Liver (tissue), 9 donors: Measurements from ENCODE around the gene ERCC6L. TPM values are rescaled to one million over a fixed set of nuclear protein-coding genes. Genes with fewer than 3 reads are reported as not detected.

Experiments
- DNase-seq: peaks from one replicate; pipeline ENCODE4 v3.0.0-alpha.2; 2017; ENCODE audit warnings: low spot score
- H3K27ac ChIP-seq, 2 donors: one replicate each; pipeline ENCODE4 v1.7.0; 2013; ENCODE audit warnings: inconsistent platforms in 2 of 2, low read length in 2 of 2, control low read depth in 1 of 2, low read depth in 1 of 2, mild to moderate bottlenecking in 1 of 2
- H3K27me3 ChIP-seq, 4 donors: one replicate each; pipeline versions ENCODE4 v1.6.1 to v1.7.0; 2013; ENCODE audit warnings: low read length in 3 of 4, inconsistent platforms in 1 of 4, mild to moderate bottlenecking in 1 of 4, moderate library complexity in 1 of 4; ENCODE audit not compliant: control insufficient read depth in 4 of 4, insufficient read depth in 4 of 4
- H3K36me3 ChIP-seq, 4 donors: one replicate each; pipeline versions ENCODE4 v1.6.1 to v1.7.0; 2013; ENCODE audit warnings: low read length in 3 of 4, mild to moderate bottlenecking in 3 of 4, low read depth in 1 of 4, moderate library complexity in 1 of 4; ENCODE audit not compliant: control insufficient read depth in 4 of 4, insufficient read depth in 3 of 4
- H3K4me1 ChIP-seq, 4 donors: one replicate each; pipeline versions ENCODE4 v1.6.1 to v1.7.0; 2013; ENCODE audit warnings: low read length in 3 of 4, mild to moderate bottlenecking in 3 of 4, moderate library complexity in 1 of 4; ENCODE audit not compliant: control insufficient read depth in 4 of 4, insufficient read depth in 4 of 4
- H3K4me3 ChIP-seq, 3 donors: one replicate each; pipeline versions ENCODE4 v1.6.1 to v1.7.0; 2013; ENCODE audit warnings: low read length in 3 of 3, control low read depth in 1 of 3, low read depth in 1 of 3, mild to moderate bottlenecking in 1 of 3
- H3K9ac ChIP-seq, 2 donors: one replicate each; pipeline ENCODE4 v1.7.0; 2013; ENCODE audit warnings: low read length in 2 of 2, mild to moderate bottlenecking in 2 of 2, moderate library complexity in 2 of 2, control low read depth in 1 of 2, low read depth in 1 of 2
- H3K9me3 ChIP-seq, 4 donors: one replicate each; pipeline versions ENCODE4 v1.6.1 to v1.7.0; 2013; ENCODE audit warnings: low read length in 3 of 4; ENCODE audit not compliant: control insufficient read depth in 4 of 4
- ATF3 ChIP-seq: IDR thresholded peaks from 2 replicates; pipeline ENCODE4 v1.6.1; 2016; ENCODE audit warnings: antibody characterized with exemption
- CTCF ChIP-seq: fragments of 150-350 bp; IDR thresholded peaks from 2 replicates; pipeline ENCODE4 v1.5.1; 2017; ENCODE audit warnings: improper control_type of control experiment, low read depth, low read length; ENCODE audit not compliant: missing input control
- EGR1 ChIP-seq, 2 donors: IDR thresholded peaks; 2 replicates each; pipeline ENCODE4 v1.6.1; 2016 to 2018; ENCODE audit warnings: antibody characterized with exemption in 2 of 2, low read depth in 2 of 2
- FOXA1 ChIP-seq: IDR thresholded peaks from 2 replicates; pipeline ENCODE4 v1.6.1; 2016; ENCODE audit warnings: antibody characterized with exemption
- GABPA ChIP-seq, 2 donors: IDR thresholded peaks in 1 of 2; conservative IDR thresholded peaks in 1 of 2; 2 replicates each; pipeline ENCODE4 v1.6.1; 2016; ENCODE audit warnings: antibody characterized with exemption in 2 of 2, mild to moderate bottlenecking in 1 of 2, moderate library complexity in 1 of 2
- HNF4A ChIP-seq, 2 donors: conservative IDR thresholded peaks; 2 replicates each; pipeline ENCODE4 v1.6.1; 2016; ENCODE audit warnings: antibody characterized with exemption in 2 of 2, mild to moderate bottlenecking in 2 of 2
- HNF4G ChIP-seq: IDR thresholded peaks from 2 replicates; pipeline ENCODE4 v1.6.1; 2016; ENCODE audit warnings: antibody characterized with exemption
- JUND ChIP-seq, 2 donors: IDR thresholded peaks; 2 replicates each; pipeline ENCODE4 v1.6.1; 2016; ENCODE audit warnings: antibody characterized with exemption in 2 of 2
- MAX ChIP-seq: IDR thresholded peaks from 2 replicates; pipeline ENCODE4 v1.6.1; 2016; ENCODE audit warnings: antibody characterized with exemption
- NR2F2 ChIP-seq: IDR thresholded peaks from 2 replicates; pipeline ENCODE4 v1.6.1; 2016; ENCODE audit warnings: antibody characterized with exemption
- RAD21 ChIP-seq, 2 donors: IDR thresholded peaks; 2 replicates each; pipeline ENCODE4 v1.6.1; 2016; ENCODE audit warnings: antibody characterized with exemption in 2 of 2, mild to moderate bottlenecking in 2 of 2
- REST ChIP-seq: IDR thresholded peaks from 2 replicates; pipeline ENCODE4 v1.6.1; 2016; ENCODE audit warnings: antibody characterized with exemption, mild to moderate bottlenecking
- RXRA ChIP-seq, 2 donors: IDR thresholded peaks; 2 replicates each; pipeline ENCODE4 v1.6.1; 2017 to 2018; ENCODE audit warnings: antibody characterized with exemption in 2 of 2, mild to moderate bottlenecking in 1 of 2
- SP1 ChIP-seq: IDR thresholded peaks from 2 replicates; pipeline ENCODE4 v1.6.1; 2018; ENCODE audit warnings: antibody characterized with exemption, mild to moderate bottlenecking
- TAF1 ChIP-seq: conservative IDR thresholded peaks from 2 replicates; pipeline ENCODE4 v1.6.1; 2016; ENCODE audit warnings: antibody characterized with exemption, mild to moderate bottlenecking
- YY1 ChIP-seq: IDR thresholded peaks from 2 replicates; pipeline ENCODE4 v1.6.1; 2016; ENCODE audit warnings: antibody characterized with exemption, mild to moderate bottlenecking
- WGBS: extraction: QIAGEN DNeasy Blood & Tissue Kit; methylation state at CpG from one replicate; pipeline ENCODE4 v1.1.7; 2013; 5-methylcytosine and 5-hydroxymethylcytosine counted together
- polyA plus RNA-seq, 2 donors: library from polyadenylated mRNA; stranded (reverse) in 1 of 2; unstranded in 1 of 2; fragments of 200-250 nt in 1 of 2; fragments of >200 nt in 1 of 2; fragmentation: Nextera tagmentation in 1 of 2; extraction: Ambion mirVana in 1 of 2; gene quantifications; one replicate each; pipeline versions ENCODE4 v1.2.1 to v1.2.3, GENCODE V29; 2013 to 2015
- total RNA-seq, 2 donors: library from RNA; depleted of rRNA; stranded (reverse); fragments of >200 nt; gene quantifications; one replicate each; pipeline ENCODE4 v1.2.3, GENCODE V29; 2014
- donor health status: healthy.
- donor health status: healthy.
- donor health status: healthy.
- donor health status: healthy.
- donor health status: healthy.

Gene ERCC6L
- total RNA-seq (1 to 10 TPM in 1 of 2 donors, not detected in 1; 4.7 TPM), polyA plus RNA-seq (under 1 TPM; 0.17 to 0.29 TPM)

GRCh38 chrX:72238721-72239475 is at the start of gene ERCC6L:
ERCC6L (minus strand) TSS chrX:72239027; CDS start chrX:72238911, 116 bp downstream.
- 2% methylated on average over 59 of the region's 59 CpGs for WGBS
- Histone ChIP-seq H3K9ac (no peak within 1 kb of the TSS), H3K27me3 (peaks cover 0 to 2% (median 0%) of the 10 kb centered on the region in 4 donors), H3K9me3 (no peaks in the 10 kb centered on the region), H3K4me1 (peaks cover 0 to 3% (median 2%) of the 10 kb centered on the region in 4 donors), H3K36me3 (no peaks in the 10 kb centered on the region), H3K27ac (no peak within 1 kb of the TSS), H3K4me3 (peak within 1 kb of the TSS in 2 of 3 donors; percentile 5 to 27)
- peak; percentile 87 for DNase-seq
- TF ChIP-seq EGR1 (IDR thresholded peaks at IDR 0.05; ENCODE audit: low read depth in 2 of 2): no peak
- no peak for TF ChIP-seq FOXA1
- TF ChIP-seq JUND (IDR thresholded peaks at IDR 0.05): no peak
- peak in 1 of 2 donors; percentile 13 for TF ChIP-seq HNF4A (conservative IDR thresholded peaks at IDR 0.05)
- no peak for TF ChIP-seq CTCF
- no peak for TF ChIP-seq NR2F2

- Histone ChIP-seq H3K9me3 (no peaks in the 10 kb centered on the region), H3K4me1 (no peaks in the 10 kb centered on the region), H3K27ac (no peak overlapping the region), H3K27me3 (peaks cover 0 to 2% (median 0%) of the 10 kb centered on the region in 4 donors), H3K36me3 (no peaks in the 10 kb centered on the region), H3K4me3 (no peak overlapping the region), H3K9ac (no peak overlapping the region)
- no peak for DNase-seq
- TF ChIP-seq SP1 (no peak), REST (no peak), GABPA (IDR thresholded peaks at IDR 0.05 in 1 of 2, conservative IDR thresholded peaks at IDR 0.05 in 1 of 2) (no peak), JUND (IDR thresholded peaks at IDR 0.05) (no peak), YY1 (no peak), RAD21 (IDR thresholded peaks at IDR 0.05) (no peak), MAX (no peak), TAF1 (no peak), EGR1 (IDR thresholded peaks at IDR 0.05; ENCODE audit: low read depth in 2 of 2) (no peak), HNF4G (no peak), RXRA (IDR thresholded peaks at IDR 0.05) (no peak), NR2F2 (no peak), ATF3 (no peak), CTCF (no peak)
- WGBS: 98% methylated on average over 1 of the region's 1 CpG
Measured at GRCh38 chrX:72282302-72282701, 43.5 kb upstream of the ERCC6L start.
